T-cell (primary cell): ENCODE results near the gene TMEM145. TPM values are rescaled to one million over a fixed set of nuclear protein-coding genes. Genes with fewer than 3 reads are reported as not detected.
A peak's percentile ranks its signal among the peaks of the same experiment; 100 is the strongest.

Experiments
- ATAC-seq, 4 experiments: fragments of 200-7000 bp in 3 of 4; fragments of 150-1000 bp in 1 of 4; cut with Tn5 transposase; replicated peaks in 1 of 4; 1 replicate in 3 of 4; 2 replicates in 1 of 4; pipeline ENCODE4 v1.10.0; 2021; ENCODE audit warnings: moderate library complexity in 3 of 4, mild to moderate bottlenecking in 2 of 4, moderate number of reproducible peaks in 1 of 4
- CTCF ChIA-PET, 2 donors: fragments of 300-600 bp; sonication (Branson Sonifier 250); formaldehyde crosslinking; loops; one replicate each; lab custom pipeline; 2022; ENCODE audit warnings: antibody characterized with exemption in 2 of 2; lab: Charles Lee
- POLR2A ChIA-PET, 2 donors: fragments of 300-600 bp; sonication (Branson Sonifier 250); formaldehyde crosslinking; loops; one replicate each; lab custom pipeline; 2022; ENCODE audit warnings: antibody characterized with exemption in 2 of 2; lab: Charles Lee
- DNase-seq, 35 experiments: peaks; one replicate each; pipeline versions ENCODE4 v3.0.0 to v3.0.0-alpha.2; 2013 to 2023
- H3K27ac ChIP-seq: one replicate; pipeline ENCODE4 v1.5.1; 2013; ENCODE audit warnings: low read length
- H3K27me3 ChIP-seq, 2 experiments: replicated peaks in 1 of 2; 1 replicate in 1 of 2; 2 replicates in 1 of 2; pipeline versions ENCODE4 v1.6.1 to v1.7.0; 2013; ENCODE audit warnings: low read length in 1 of 2, mixed read lengths in 1 of 2; ENCODE audit not compliant: control insufficient read depth in 2 of 2, insufficient read depth in 2 of 2; ENCODE audit errors: extremely low read depth in 1 of 2
- H3K36me3 ChIP-seq, 2 donors: 1 replicate in 1 of 2; 2 replicates in 1 of 2; pipeline versions ENCODE4 v1.6.1 to v1.7.0; 2013; ENCODE audit warnings: low read length in 1 of 2; ENCODE audit not compliant: control insufficient read depth in 2 of 2, insufficient read depth in 1 of 2; ENCODE audit errors: extremely low read depth in 1 of 2
- H3K4me1 ChIP-seq, 2 experiments: 1 replicate in 1 of 2; 2 replicates in 1 of 2; pipeline versions ENCODE4 v1.6.1 to v1.7.0; 2013; ENCODE audit warnings: low read length in 2 of 2, mixed read lengths in 1 of 2; ENCODE audit not compliant: insufficient read depth in 2 of 2, control insufficient read depth in 1 of 2; ENCODE audit errors: extremely low read depth in 1 of 2
- H3K4me3 ChIP-seq, 2 donors: 1 replicate in 1 of 2; 2 replicates in 1 of 2; pipeline versions ENCODE4 v1.5.1 to v1.7.0; 2013; ENCODE audit warnings: mild to moderate bottlenecking in 2 of 2, low read length in 1 of 2, moderate library complexity in 1 of 2; ENCODE audit not compliant: control insufficient read depth in 1 of 2; ENCODE audit errors: extremely low read depth in 1 of 2
- H3K9me3 ChIP-seq: 2 replicates; pipeline ENCODE4 v1.7.0; 2013
- H3K27ac Mint-ChIP-seq, 2 donors: one replicate each; pipeline ENCODE4 v1.8.0; 2020 to 2021; ENCODE audit warnings: mild to moderate bottlenecking in 2 of 2, mixed read lengths in 2 of 2
- H3K27me3 Mint-ChIP-seq, 2 donors: one replicate each; pipeline ENCODE4 v1.8.0; 2021 to 2022; ENCODE audit warnings: mixed read lengths in 2 of 2
- H3K36me3 Mint-ChIP-seq: one replicate; pipeline ENCODE4 v1.8.0; 2021; ENCODE audit warnings: mixed read lengths
- H3K4me1 Mint-ChIP-seq, 3 donors: one replicate each; pipeline ENCODE4 v1.8.0; 2020 to 2022; ENCODE audit warnings: mixed read lengths in 3 of 3, mild to moderate bottlenecking in 1 of 3
- H3K4me3 Mint-ChIP-seq, 3 donors: one replicate each; pipeline ENCODE4 v1.8.0; 2020 to 2022; ENCODE audit warnings: mild to moderate bottlenecking in 3 of 3, mixed read lengths in 3 of 3, moderate library complexity in 3 of 3
- H3K9me3 Mint-ChIP-seq, 3 donors: one replicate each; pipeline ENCODE4 v1.8.0; 2020 to 2022; ENCODE audit warnings: mixed read lengths in 3 of 3
- WGBS: methylation state at CpG from one replicate; pipeline ENCODE4 v1.1.5; 2013; ENCODE audit warnings: missing lambda C conversion rate; ENCODE audit not compliant: insufficient coverage; 5-methylcytosine and 5-hydroxymethylcytosine counted together
- total RNA-seq, 35 experiments: library from RNA in 6 of 35; stranded (reverse) in 6 of 35; fragments of 120-200 nt in 1 of 35; gene quantifications; one replicate each; pipeline versions ENCODE4 v1.2.1 to v1.2.4 and lab custom pipeline; 2013 to 2026

The TMEM145 gene
- total RNA-seq, 5 donors from 2014 or later (not counting 1 experiment from before 2014, with no cell fraction given): not detected

GRCh38 chr19:42268704-42269477 lies 44.2 kb upstream of the TMEM145 start, which contains the start of gene CIC:
Gene CIC, plus strand, starts transcription at chr19:42269252. Its CDS starts 2,532 bp downstream, at chr19:42271784.
- ATAC-seq (peak; percentile 79 to 82 (median 80)), DNase-seq (peak; percentile 97 to 100 (median 99))
- Histone ChIP-seq H3K4me3 (peak within 1 kb of the TSS; percentile 76 to 94), H3K27ac (peak within 1 kb of the TSS; percentile 98), H3K4me1 (peaks cover 21 to 40% of the 10 kb centered on the region in 2 experiments), H3K27me3 (no peaks in the 10 kb centered on the region), H3K36me3 (peaks cover 13 to 24% of the 10 kb centered on the region in 2 donors), H3K9me3 (no peaks in the 10 kb centered on the region)
- no peaks in the 10 kb centered on the region for H3K9me3 Mint-ChIP-seq
- CTCF ChIA-PET: interaction anchor here in 1 of 2 donors (2.2 kb wide), 1 partner anchor 10 kb away, joined by 22 read pairs; no protein-coding TSS in a partner anchor
- peak within 1 kb of the TSS; percentile 97 to 99 for H3K27ac Mint-ChIP-seq
- H3K4me1 Mint-ChIP-seq: peaks cover 8 to 34% (median 31%) of the 10 kb centered on the region in 3 donors
- POLR2A ChIA-PET: interaction anchor here in 1 of 2 donors (0.7 kb wide), 1 partner anchor 14 kb away, joined by 7 read pairs; no protein-coding TSS in a partner anchor
- WGBS: under 1% methylated on average over 44 of the region's 52 CpGs
- H3K27me3 Mint-ChIP-seq: no peaks in the 10 kb centered on the region
- H3K36me3 Mint-ChIP-seq: peaks cover 6% of the 10 kb centered on the region
- H3K4me3 Mint-ChIP-seq: peak within 1 kb of the TSS in 1 of 3 donors; percentile 89

- WGBS: 32% methylated on average over 10 of the region's 10 CpGs
These were observed 43.4 kb upstream of the TMEM145 start for GRCh38 chr19:42269478-42270345.

DNA sequence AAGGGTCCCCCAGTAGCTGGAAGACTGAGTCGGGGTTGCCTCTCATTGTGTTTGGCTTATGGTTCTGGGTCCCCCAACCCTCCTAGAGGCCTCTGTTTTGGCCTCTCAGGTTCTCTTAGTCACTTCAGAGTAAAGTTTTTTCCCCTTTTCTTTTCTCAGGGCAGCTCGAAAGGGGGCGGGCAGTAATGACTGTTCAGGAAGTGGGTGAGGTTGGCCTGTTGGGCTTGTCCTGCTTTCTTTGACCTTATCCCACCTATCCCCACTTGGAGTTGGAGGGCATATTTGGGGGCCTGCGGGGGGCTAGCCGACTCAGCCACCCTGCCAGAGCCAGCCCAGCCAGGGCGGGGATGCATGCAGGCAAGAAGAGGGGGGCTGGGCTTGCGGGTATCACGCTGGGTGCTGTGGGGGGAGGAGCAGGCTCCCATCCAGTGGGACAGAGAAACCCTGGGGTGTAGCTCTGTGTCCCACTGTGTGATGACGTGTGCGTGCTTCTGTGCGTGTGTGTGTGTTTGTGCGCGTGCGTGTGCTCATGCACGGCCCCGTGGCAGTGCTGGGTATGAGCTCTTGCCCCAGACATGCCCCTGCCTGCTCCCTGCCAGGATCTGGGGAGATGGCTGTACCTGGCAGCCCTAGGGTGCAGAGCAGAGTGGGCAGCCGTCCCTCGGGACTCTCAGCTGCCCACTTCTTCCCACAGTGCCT lies 42.6 kb upstream of the TMEM145 start:
- peak overlapping the region; percentile 97 to 99 for H3K27ac Mint-ChIP-seq
- ChIA-PET CTCF (interaction anchor here (1.0 to 2.2 kb wide), 4 partner anchors 9 to 28 kb away, joined by 4 to 22 read pairs (median 10); partner anchors contain the start of gene GSK3A (in 1 of the 2)), POLR2A (interaction anchor here (0.5 to 1.1 kb wide), 8 partner anchors 9 to 411 kb away, joined by 3 to 6 read pairs (median 4); partner anchors contain the start of gene ERF (in 1 of the 2))
- H3K27me3 Mint-ChIP-seq: no peaks in the 10 kb centered on the region
- ATAC-seq (peak in 1 of 4 experiments; percentile 19), DNase-seq (peak in 34 of 35 experiments; percentile 43 to 86 (median 77))
- peak overlapping the region in 1 of 3 donors; percentile 89 for H3K4me3 Mint-ChIP-seq
- H3K36me3 Mint-ChIP-seq: peaks cover 13% of the 10 kb centered on the region
- no peaks in the 10 kb centered on the region for H3K9me3 Mint-ChIP-seq
- H3K27me3 ChIP-seq: no peaks in the 10 kb centered on the region
- no peaks in the 10 kb centered on the region for H3K9me3 ChIP-seq
- H3K4me1 ChIP-seq: peaks cover 21 to 55% of the 10 kb centered on the region in 2 experiments
- peak overlapping the region; percentile 65 to 73 for H3K4me3 ChIP-seq
- H3K27ac ChIP-seq: peak overlapping the region; percentile 98
- peaks cover 17 to 45% (median 39%) of the 10 kb centered on the region in 3 donors for H3K4me1 Mint-ChIP-seq
- 2% methylated on average over 7 of the region's 18 CpGs for WGBS
- H3K36me3 ChIP-seq: peaks cover 19 to 33% of the 10 kb centered on the region in 2 donors

More at GRCh38 chr19:42269478-42270345, 43.4 kb upstream of the TMEM145 start:
- Histone ChIP-seq H3K4me1 (peaks cover 21 to 48% of the 10 kb centered on the region in 2 experiments), H3K27ac (peak overlapping the region; percentile 98), H3K4me3 (peak overlapping the region; percentile 65 to 73), H3K36me3 (peaks cover 19 to 33% of the 10 kb centered on the region in 2 donors), H3K27me3 (no peaks in the 10 kb centered on the region), H3K9me3 (no peaks in the 10 kb centered on the region)
- peaks cover 11 to 39% (median 33%) of the 10 kb centered on the region in 3 donors for H3K4me1 Mint-ChIP-seq
- DNase-seq (peak in 1 of 35 experiments; percentile 41), ATAC-seq (no peak)
- no peaks in the 10 kb centered on the region for H3K9me3 Mint-ChIP-seq
- peak overlapping the region; percentile 97 to 99 for H3K27ac Mint-ChIP-seq
- POLR2A ChIA-PET: interaction anchor here in 1 of 2 donors (0.7 to 1.1 kb wide), 3 partner anchors 10 to 18 kb away, joined by 3 to 4 read pairs (median 3); no protein-coding TSS in a partner anchor
- peaks cover 9% of the 10 kb centered on the region for H3K36me3 Mint-ChIP-seq
- H3K4me3 Mint-ChIP-seq: peak overlapping the region in 1 of 3 donors; percentile 89
- CTCF ChIA-PET: interaction anchor here (1.0 to 2.2 kb wide), 4 partner anchors 10 to 27 kb away, joined by 4 to 22 read pairs (median 10); partner anchors contain the start of gene GSK3A (in 1 of the 2)
- no peaks in the 10 kb centered on the region for H3K27me3 Mint-ChIP-seq

GRCh38 chr19:42271045-42271419 lies 42.1 kb upstream of the TMEM145 start:
- Mint-ChIP-seq H3K27ac (peak overlapping the region; percentile 79 to 88), H3K9me3 (no peaks in the 10 kb centered on the region), H3K36me3 (peaks cover 15% of the 10 kb centered on the region), H3K4me3 (peak overlapping the region in 1 of 3 donors; percentile 59), H3K27me3 (no peaks in the 10 kb centered on the region), H3K4me1 (peaks cover 22 to 49% (median 42%) of the 10 kb centered on the region in 3 donors)
- Histone ChIP-seq H3K4me1 (peaks cover 21 to 61% of the 10 kb centered on the region in 2 experiments), H3K9me3 (no peaks in the 10 kb centered on the region), H3K27ac (peak overlapping the region; percentile 98), H3K36me3 (peaks cover 19 to 33% of the 10 kb centered on the region in 2 donors), H3K4me3 (peak overlapping the region in 1 of 2 donors; percentile 65), H3K27me3 (no peaks in the 10 kb centered on the region)
- WGBS: 73% methylated on average over 3 of the region's 3 CpGs
- no peak for DNase-seq
- no peak for ATAC-seq
- ChIA-PET CTCF (interaction anchor here (1.0 to 2.2 kb wide), 4 partner anchors 8 to 29 kb away, joined by 4 to 22 read pairs (median 10); partner anchors contain the start of gene GSK3A (in 1 of the 2)), POLR2A (interaction anchor here (0.6 to 1.1 kb wide), 5 partner anchors 12 to 411 kb away, joined by 3 to 6 read pairs (median 3); no protein-coding TSS in a partner anchor)

- H3K27ac Mint-ChIP-seq: peak overlapping the region; percentile 79 to 88
- H3K36me3 ChIP-seq: peaks cover 19 to 35% of the 10 kb centered on the region in 2 donors
- H3K4me1 Mint-ChIP-seq: peaks cover 26 to 58% (median 52%) of the 10 kb centered on the region in 3 donors
- peaks cover 21 to 70% of the 10 kb centered on the region in 2 experiments for H3K4me1 ChIP-seq
- H3K27me3 ChIP-seq: no peaks in the 10 kb centered on the region
- H3K27me3 Mint-ChIP-seq: no peaks in the 10 kb centered on the region
- CTCF ChIA-PET: no interaction called here
- peaks cover 16% of the 10 kb centered on the region for H3K36me3 Mint-ChIP-seq
- no peaks in the 10 kb centered on the region for H3K9me3 Mint-ChIP-seq
- DNase-seq (no peak), ATAC-seq (no peak)
- H3K4me3 ChIP-seq: no peak overlapping the region
- H3K27ac ChIP-seq: no peak overlapping the region
- WGBS: 97% methylated on average over 32 of the region's 35 CpGs
- no peak overlapping the region for H3K4me3 Mint-ChIP-seq
- POLR2A ChIA-PET: no interaction called here
- no peaks in the 10 kb centered on the region for H3K9me3 ChIP-seq
These were observed 41.1 kb upstream of the TMEM145 start for GRCh38 chr19:42271861-42272534.
